Heart left ventricle (tissue), 16 donors: ENCODE measurements around the gene CLEC2L. TPM values are rescaled to one million over a fixed set of nuclear protein-coding genes. Genes with fewer than 3 reads are reported as not detected.
A peak's percentile ranks its signal among the peaks of the same experiment; 100 is the strongest.

ENCODE experiments used
- ATAC-seq, 4 donors: fragments of 200-7000 bp; cut with Tn5 transposase; one replicate each; pipeline ENCODE4 v1.9.1; 2020 to 2022; ENCODE audit warnings: moderate library complexity in 4 of 4, mild to moderate bottlenecking in 3 of 4, moderate number of reproducible peaks in 1 of 4
- DNase-seq, 5 donors: peaks; one replicate each; pipeline ENCODE4 v3.0.0-alpha.2; 2020
- H3K27ac ChIP-seq, 12 donors: fragments of 200-600 bp; sonication (generic) in 4 of 12; one replicate each; pipeline versions ENCODE4 v1.5.0 to v1.8.0; 2016 to 2022; ENCODE audit warnings: mild to moderate bottlenecking in 2 of 12
- H3K27me3 ChIP-seq, 9 donors: fragments of 200-600 bp; sonication (generic) in 2 of 9; one replicate each; pipeline versions ENCODE4 v1.5.1 to v1.8.0; 2016 to 2022; ENCODE audit warnings: mild to moderate bottlenecking in 3 of 9
- H3K36me3 ChIP-seq, 9 donors: fragments of 200-600 bp; sonication (generic) in 2 of 9; one replicate each; pipeline versions ENCODE4 v1.5.0 to v1.8.0; 2018 to 2022; ENCODE audit warnings: mild to moderate bottlenecking in 2 of 9
- H3K4me1 ChIP-seq, 12 donors: fragments of 200-600 bp; sonication (generic) in 4 of 12; one replicate each; pipeline versions ENCODE4 v1.5.0 to v1.8.0; 2016 to 2022; ENCODE audit warnings: mild to moderate bottlenecking in 3 of 12
- H3K4me3 ChIP-seq, 12 donors: fragments of 200-600 bp; sonication (generic) in 4 of 12; one replicate each; pipeline versions ENCODE4 v1.5.0 to v1.8.0; 2017 to 2022; ENCODE audit warnings: mild to moderate bottlenecking in 9 of 12, moderate library complexity in 4 of 12
- H3K9me3 ChIP-seq, 12 donors: fragments of 200-600 bp; sonication (generic) in 4 of 12; one replicate each; pipeline versions ENCODE4 v1.5.0 to v1.8.0; 2016 to 2022; ENCODE audit warnings: mild to moderate bottlenecking in 1 of 12
- CTCF ChIP-seq, 12 donors: fragments of 200-600 bp; sonication (generic) in 4 of 12; IDR thresholded peaks; one replicate each; pipeline versions ENCODE4 v1.5.0 to v1.8.0; 2018 to 2022; ENCODE audit warnings: antibody characterized with exemption in 12 of 12, mild to moderate bottlenecking in 5 of 12
- POLR2A ChIP-seq, 2 donors: fragments of 450-650 bp; IDR thresholded peaks; one replicate each; pipeline ENCODE4 v1.6.1; 2017; ENCODE audit warnings: antibody characterized with exemption in 2 of 2, mild to moderate bottlenecking in 2 of 2, moderate library complexity in 2 of 2
- WGBS, 4 donors: extraction: QIAGEN DNeasy Blood & Tissue Kit in 2 of 4; methylation state at CpG; one replicate each; pipeline versions ENCODE4 v1.1.5 to v1.1.7; 2013 to 2018; 5-methylcytosine and 5-hydroxymethylcytosine counted together
- intact Hi-C, 10 donors: fragments of 100-400 bp; cut with DNase I; formaldehyde crosslinking; loops; one replicate each; pipeline versions ENCODE4 v1.11.1 to v1.14.2; 2022
- polyA plus RNA-seq, 2 donors: library from polyadenylated mRNA; stranded (reverse); fragments of 200-250 nt; gene quantifications; one replicate each; pipeline ENCODE4 v1.2.3, GENCODE V29; 2013
- total RNA-seq, 9 donors: library from RNA; depleted of rRNA in 2 of 9; stranded (reverse); fragments of >200 nt in 2 of 9; fragmentation: NEBNext Ultra II Directional in 3 of 9; extraction: Animal tissue kit (Norgen Biotek cat#: 25700) in 3 of 9; gene quantifications; one replicate each; pipeline versions ENCODE4 v1.1.0 to v1.2.4, GENCODE V29; 2016 to 2023
- donor health status: ischemic (EF 13 %, LVEDD 7.1; RV severe dilation, severe dysfunction).
- donor health status: healthy with polysubstance abuse.
- donor health status: DM: no; HTN: yes; CAD: no.
- donor health status: DM: no; HTN: no; CAD: no.
- donor health status: ischemic (EF 25% LVEDD 6.9; RV normal size, moderate dysfunction).
- donor health status: ischemic (EF 25% LVEDD 5.7; RV mildly dilated, moderate dysfunction).
- donor health status: healthy.
- donor health status: DM: yes; HTN: yes; CAD: no.
- donor health status: ischemic (EF 35%, LVEDD 5.7; RV mildly dilated, moderate dysfunction).
- donor health status: nonischemic (EF 11% LVEDD 7.7; RV severe dilation, severe dysfunction).
- donor health status: DM: yes; HTN: yes; CAD: no.
- donor health status: PGD.
- donor health status: ischemic (EF 29% LVEDD 5.4; RV normal size, mild dysfunction).
- donor health status: nonischemic (EF 23%, LVEDD 6.1; RV moderate dilation, normal function).

CLEC2L gene
- total and polyA plus RNA-seq, 11 donors = 0.18 to 0.36 TPM; not detected in 9

- ATAC-seq (no peak), DNase-seq (no peak)
- no peak overlapping the region for H3K4me3 ChIP-seq
- no peak overlapping the region for H3K27ac ChIP-seq
- no peaks in the 10 kb centered on the region for H3K36me3 ChIP-seq
- H3K27me3 ChIP-seq = peaks cover 0 to 6% (median 0%) of the 10 kb centered on the region in 9 donors
- H3K4me1 ChIP-seq = no peaks in the 10 kb centered on the region
- intact Hi-C loops = no loop called here
- H3K9me3 ChIP-seq = no peaks in the 10 kb centered on the region
- no peak for TF ChIP-seq POLR2A (IDR thresholded peaks at IDR 0.05)
- 70 to 75% (median 74%) methylated on average over 8 of the region's 8 CpGs for WGBS, 4 donors
These were observed 34.5 kb downstream of the CLEC2L start for GRCh38 chr7:139557857-139558581.

DNA sequence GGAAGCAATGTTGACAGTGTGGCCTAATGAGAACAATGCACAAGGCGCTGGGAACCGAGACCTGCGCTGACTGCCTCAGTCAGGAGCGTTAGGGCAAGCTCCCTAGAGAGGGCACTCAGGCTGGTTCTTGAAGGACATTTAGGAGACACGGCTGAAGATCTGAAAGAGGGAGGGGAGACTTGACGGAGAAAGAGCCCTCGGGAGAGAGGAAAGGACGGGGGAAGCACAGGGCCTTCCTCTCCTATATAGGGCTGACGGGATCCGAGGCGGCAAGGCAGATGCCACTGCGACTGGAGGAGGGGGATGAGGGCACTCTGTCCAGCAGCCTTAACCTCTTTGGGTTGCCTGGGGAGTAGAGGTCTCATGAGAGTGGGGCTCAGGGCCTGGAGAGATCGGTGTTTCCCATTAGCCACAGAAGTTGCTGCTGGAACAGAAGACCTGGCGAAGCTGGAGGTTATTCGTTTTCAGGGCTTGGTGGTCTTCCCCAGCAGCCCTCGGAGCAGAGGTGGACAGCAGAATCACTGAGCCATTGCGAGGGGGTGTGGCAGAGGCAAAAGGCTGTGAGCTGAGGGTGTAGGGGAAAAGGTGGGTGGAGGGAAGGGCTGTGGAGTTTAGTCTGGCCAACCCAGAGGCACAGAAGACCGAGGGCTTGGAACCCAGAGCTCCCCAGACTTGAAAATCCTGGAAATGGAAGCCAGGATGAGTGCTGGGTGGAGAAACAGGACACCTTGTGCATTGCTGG lies 36.0 kb downstream of the CLEC2L start:
- Histone ChIP-seq H3K4me1 (peaks cover 0 to 4% (median 0%) of the 10 kb centered on the region in 12 donors), H3K27me3 (peaks cover 0 to 6% (median 0%) of the 10 kb centered on the region in 9 donors), H3K4me3 (no peak overlapping the region), H3K9me3 (no peaks in the 10 kb centered on the region), H3K27ac (no peak overlapping the region), H3K36me3 (peaks cover 0 to 6% (median 0%) of the 10 kb centered on the region in 9 donors)
- intact Hi-C loops = loop anchor here in 1 of 10 donors (5.0 kb wide), 1 partner anchor 57 kb away; no protein-coding TSS in a partner anchor
- ATAC-seq (peak in 1 of 4 donors; percentile 16), DNase-seq (no peak)
- WGBS, 4 donors = 75 to 80% (median 80%) methylated on average over 18 of the region's 18 CpGs
- no peak for TF ChIP-seq CTCF (IDR thresholded peaks at IDR 0.05)
- TF ChIP-seq POLR2A (IDR thresholded peaks at IDR 0.05) = no peak

- peaks cover 0 to under 1% (median 0%) of the 10 kb centered on the region in 12 donors for H3K9me3 ChIP-seq
- 74 to 87% (median 80%) methylated on average over 2 of the region's 2 CpGs for WGBS, 4 donors
- TF ChIP-seq POLR2A (IDR thresholded peaks at IDR 0.05) (no peak), CTCF (IDR thresholded peaks at IDR 0.05) (no peak)
- intact Hi-C loops = loop anchor here in 1 of 10 donors (5.0 kb wide), 1 partner anchor 58 kb away; no protein-coding TSS in a partner anchor
- peaks cover 0 to 4% (median 0%) of the 10 kb centered on the region in 12 donors for H3K4me1 ChIP-seq
- no peak overlapping the region for H3K4me3 ChIP-seq
- DNase-seq (no peak), ATAC-seq (no peak)
- H3K27me3 ChIP-seq = peaks cover 0 to 6% (median 0%) of the 10 kb centered on the region in 9 donors
- peaks cover 0 to 6% (median 0%) of the 10 kb centered on the region in 9 donors for H3K36me3 ChIP-seq
- H3K27ac ChIP-seq = no peak overlapping the region
These were observed 36.7 kb downstream of the CLEC2L start for GRCh38 chr7:139560199-139560598.

DNA sequence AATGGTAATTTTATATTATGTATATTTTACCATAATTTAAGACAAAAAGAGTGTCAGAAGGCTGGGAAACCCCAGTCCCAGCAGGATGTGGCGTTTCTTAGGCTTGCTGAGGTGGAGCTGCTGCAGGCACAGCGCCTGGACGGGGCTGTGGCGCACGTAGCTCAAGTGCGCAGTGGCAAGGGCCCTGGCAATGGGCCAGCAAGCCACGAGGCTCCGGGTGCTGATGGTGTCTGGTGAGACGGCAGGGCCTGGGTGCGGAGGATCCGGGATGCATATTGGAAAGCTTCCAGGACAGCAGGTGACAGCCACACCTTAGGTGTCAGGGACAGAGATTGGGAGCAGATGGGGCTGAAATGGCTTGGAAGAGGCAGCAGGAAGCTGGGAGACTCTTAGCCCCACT lies 37.2 kb downstream of the CLEC2L start:
- Histone ChIP-seq H3K4me1 (peaks cover 0 to 4% (median 0%) of the 10 kb centered on the region in 12 donors), H3K9me3 (peaks cover 0 to 4% (median 0%) of the 10 kb centered on the region in 12 donors), H3K27ac (no peak overlapping the region), H3K36me3 (peaks cover 0 to 6% (median 0%) of the 10 kb centered on the region in 9 donors), H3K27me3 (peaks cover 0 to 6% (median 0%) of the 10 kb centered on the region in 9 donors), H3K4me3 (no peak overlapping the region)
- intact Hi-C loops = loop anchor here in 1 of 10 donors (5.0 kb wide), 1 partner anchor 58 kb away; no protein-coding TSS in a partner anchor
- no peak for TF ChIP-seq CTCF (IDR thresholded peaks at IDR 0.05)
- no peak for TF ChIP-seq POLR2A (IDR thresholded peaks at IDR 0.05)
- WGBS, 4 donors = 64 to 89% (median 87%) methylated on average over 11 of the region's 11 CpGs
- ATAC-seq (peak in 3 of 4 donors; percentile 30 to 64 (median 54)), DNase-seq (peak in 2 of 5 donors; percentile 8 to 53)
